ENCODE data around the gene EPM2AIP1.

The EPM2AIP1 gene

GRCh38 chr3:36941658-36942057 lies 51.3 kb downstream of the EPM2AIP1 start:
- Histone ChIP-seq H3K27ac (ENCODE audit: low read length) (no peak overlapping the region), H3K4me3 (ENCODE audit: low read length) (no peak overlapping the region), H3K9me3 (ENCODE audit: insufficient read depth, low read length) (no peaks in the 10 kb centered on the region), H2AFZ (ENCODE audit: low read depth, low read length) (no peak overlapping the region), H3K4me2 (ENCODE audit: low read length) (no peak overlapping the region), H3K36me3 (replicated peaks; ENCODE audit: low read depth, low read length) (peaks cover 4% of the 10 kb centered on the region), H3K79me2 (ENCODE audit: low read length) (peaks cover 41% of the 10 kb centered on the region), H3K9ac (ENCODE audit: low read length) (no peak overlapping the region), H4K20me1 (ENCODE audit: insufficient read depth, low read length) (no peaks in the 10 kb centered on the region), H3K27me3 (ENCODE audit: low read depth, low read length) (no peaks in the 10 kb centered on the region), H3K4me1 (ENCODE audit: low read length) (peaks cover 8% of the 10 kb centered on the region)
- TF ChIP-seq, protein P1, sequence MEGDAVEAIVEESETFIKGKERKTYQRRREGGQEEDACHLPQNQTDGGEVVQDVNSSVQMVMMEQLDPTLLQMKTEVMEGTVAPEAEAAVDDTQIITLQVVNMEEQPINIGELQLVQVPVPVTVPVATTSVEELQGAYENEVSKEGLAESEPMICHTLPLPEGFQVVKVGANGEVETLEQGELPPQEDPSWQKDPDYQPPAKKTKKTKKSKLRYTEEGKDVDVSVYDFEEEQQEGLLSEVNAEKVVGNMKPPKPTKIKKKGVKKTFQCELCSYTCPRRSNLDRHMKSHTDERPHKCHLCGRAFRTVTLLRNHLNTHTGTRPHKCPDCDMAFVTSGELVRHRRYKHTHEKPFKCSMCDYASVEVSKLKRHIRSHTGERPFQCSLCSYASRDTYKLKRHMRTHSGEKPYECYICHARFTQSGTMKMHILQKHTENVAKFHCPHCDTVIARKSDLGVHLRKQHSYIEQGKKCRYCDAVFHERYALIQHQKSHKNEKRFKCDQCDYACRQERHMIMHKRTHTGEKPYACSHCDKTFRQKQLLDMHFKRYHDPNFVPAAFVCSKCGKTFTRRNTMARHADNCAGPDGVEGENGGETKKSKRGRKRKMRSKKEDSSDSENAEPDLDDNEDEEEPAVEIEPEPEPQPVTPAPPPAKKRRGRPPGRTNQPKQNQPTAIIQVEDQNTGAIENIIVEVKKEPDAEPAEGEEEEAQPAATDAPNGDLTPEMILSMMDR (IDR thresholded peaks at IDR 0.05; ENCODE audit: low read depth, low read length): no peak

- Histone ChIP-seq H3K4me3 (ENCODE audit: low read length) (no peak overlapping the region), H3K79me2 (ENCODE audit: low read length) (peaks cover 41% of the 10 kb centered on the region), H3K4me2 (ENCODE audit: low read length) (no peak overlapping the region), H3K27ac (ENCODE audit: low read length) (no peak overlapping the region), H4K20me1 (ENCODE audit: insufficient read depth, low read length) (no peaks in the 10 kb centered on the region), H3K4me1 (ENCODE audit: low read length) (peaks cover 8% of the 10 kb centered on the region), H3K9ac (ENCODE audit: low read length) (no peak overlapping the region), H3K27me3 (ENCODE audit: low read depth, low read length) (no peaks in the 10 kb centered on the region), H3K36me3 (replicated peaks; ENCODE audit: low read depth, low read length) (peaks cover 4% of the 10 kb centered on the region), H2AFZ (ENCODE audit: low read depth, low read length) (no peak overlapping the region), H3K9me3 (ENCODE audit: insufficient read depth, low read length) (no peaks in the 10 kb centered on the region)
- TF ChIP-seq, protein P1 (IDR thresholded peaks at IDR 0.05; ENCODE audit: low read depth, low read length): no peak
- no peak for TF ChIP-seq EZH2phosphoT487 (IDR thresholded peaks at IDR 0.05; ENCODE audit: low read depth)
These were observed 51.8 kb downstream of the EPM2AIP1 start for GRCh38 chr3:36941162-36941561.

GRCh38 chr3:36937492-36937891 lies 55.4 kb downstream of the EPM2AIP1 start:
- Histone ChIP-seq H3K27me3 (ENCODE audit: low read depth, low read length) (no peaks in the 10 kb centered on the region), H3K9me3 (ENCODE audit: insufficient read depth, low read length) (no peaks in the 10 kb centered on the region), H3K4me1 (ENCODE audit: low read length) (peaks cover 7% of the 10 kb centered on the region; the same call in 1 of the 2 replicates), H3K27ac (ENCODE audit: low read length) (no peak overlapping the region), H3K36me3 (replicated peaks; ENCODE audit: low read depth, low read length) (peaks cover 10% of the 10 kb centered on the region), H3K4me3 (ENCODE audit: low read length) (no peak overlapping the region), H3K79me2 (ENCODE audit: low read length) (peaks cover 22% of the 10 kb centered on the region), H3K9ac (ENCODE audit: low read length) (no peak overlapping the region), H2AFZ (ENCODE audit: low read depth, low read length) (no peak overlapping the region), H4K20me1 (ENCODE audit: insufficient read depth, low read length) (no peaks in the 10 kb centered on the region), H3K4me2 (ENCODE audit: low read length) (no peak overlapping the region)
- TF ChIP-seq, protein P1 (IDR thresholded peaks at IDR 0.05; ENCODE audit: low read depth, low read length): no peak
- TF ChIP-seq EZH2phosphoT487 (IDR thresholded peaks at IDR 0.05; ENCODE audit: low read depth): no peak

Measured in OCI-LY3 (cell line).